GM18502 (cell line): ENCODE data around the gene ZFP90.
"Not testable (repeated sequence)": the region's sequence is repeated elsewhere in the genome, so short reads cannot be mapped to it uniquely, and the experiment has no call there.

Source experiments
- ATAC-seq: cut with Tn5 transposase; IDR thresholded peaks from one replicate; pipeline ENCODE4 v1.9.1; 2021; ENCODE audit warnings: mild to moderate bottlenecking; ENCODE audit not compliant: unreplicated experiment, poor library complexity

Gene ZFP90

DNA sequence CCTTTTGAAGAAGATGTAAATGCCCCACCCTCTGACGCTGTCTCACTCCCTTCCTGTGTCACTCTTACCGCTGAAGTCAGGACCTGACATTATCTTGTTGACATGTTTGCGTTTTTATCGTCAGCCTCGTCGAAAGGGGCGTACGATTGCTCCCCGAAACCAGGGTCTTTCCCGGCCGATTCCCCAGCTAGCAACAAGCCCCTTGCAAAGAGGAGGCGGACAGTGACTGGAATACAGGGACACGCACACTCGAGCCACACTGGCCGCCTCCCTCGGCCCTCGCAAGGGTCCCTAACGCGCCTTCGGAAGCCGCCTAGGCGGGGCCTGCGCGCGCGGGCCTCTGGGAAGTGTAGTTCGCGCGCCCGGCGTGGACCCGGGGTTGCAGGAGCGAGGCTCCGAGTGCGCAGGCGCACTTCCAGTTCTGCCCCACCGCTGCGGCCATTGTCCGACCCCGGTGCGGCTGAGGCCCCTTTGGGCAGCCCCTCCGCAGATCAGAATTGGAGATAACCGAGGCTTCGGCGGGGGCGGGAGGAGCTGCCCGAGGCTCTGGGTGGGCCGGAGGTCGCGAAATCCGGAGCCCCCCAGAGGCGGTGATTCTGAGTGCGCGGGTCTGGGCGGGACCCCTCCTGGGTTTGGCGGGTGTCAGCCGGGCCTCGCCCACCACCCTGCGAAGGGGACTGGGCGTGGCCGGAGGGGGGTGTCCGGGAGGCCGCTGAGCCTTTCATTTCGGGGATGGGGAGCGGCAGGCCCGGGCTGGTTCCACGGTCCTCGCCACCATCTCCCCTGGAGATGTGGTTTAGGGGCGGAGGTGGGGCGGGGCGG is at the start of gene ZFP90:
ZFP90 (plus strand) TSS at position 412 of the 822 bp plus-strand sequence. CDS start 502 bp downstream, outside the sequence.
- peak; percentile 93 for ATAC-seq

DNA sequence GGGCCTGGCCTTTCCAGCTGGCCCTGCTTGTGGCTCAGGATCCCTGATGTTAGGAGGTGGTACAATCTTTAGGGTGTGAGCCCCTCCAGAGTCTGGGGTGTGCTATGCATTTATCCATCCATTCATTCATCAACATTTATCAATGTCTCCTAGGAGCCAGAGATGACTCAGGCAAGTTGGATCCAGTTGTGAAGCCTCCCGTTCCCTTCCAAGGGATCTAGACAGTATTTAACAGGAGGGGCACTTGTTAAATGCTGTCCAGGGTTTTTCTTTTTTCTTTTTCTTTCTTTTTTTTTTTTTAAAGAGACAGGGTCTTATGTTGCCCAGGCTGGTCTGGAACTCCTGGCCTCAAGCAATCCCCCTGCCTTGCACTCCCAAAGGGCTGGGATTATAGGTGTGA is 48.7 kb upstream of the ZFP90 start:
- ATAC-seq: no peak

DNA sequence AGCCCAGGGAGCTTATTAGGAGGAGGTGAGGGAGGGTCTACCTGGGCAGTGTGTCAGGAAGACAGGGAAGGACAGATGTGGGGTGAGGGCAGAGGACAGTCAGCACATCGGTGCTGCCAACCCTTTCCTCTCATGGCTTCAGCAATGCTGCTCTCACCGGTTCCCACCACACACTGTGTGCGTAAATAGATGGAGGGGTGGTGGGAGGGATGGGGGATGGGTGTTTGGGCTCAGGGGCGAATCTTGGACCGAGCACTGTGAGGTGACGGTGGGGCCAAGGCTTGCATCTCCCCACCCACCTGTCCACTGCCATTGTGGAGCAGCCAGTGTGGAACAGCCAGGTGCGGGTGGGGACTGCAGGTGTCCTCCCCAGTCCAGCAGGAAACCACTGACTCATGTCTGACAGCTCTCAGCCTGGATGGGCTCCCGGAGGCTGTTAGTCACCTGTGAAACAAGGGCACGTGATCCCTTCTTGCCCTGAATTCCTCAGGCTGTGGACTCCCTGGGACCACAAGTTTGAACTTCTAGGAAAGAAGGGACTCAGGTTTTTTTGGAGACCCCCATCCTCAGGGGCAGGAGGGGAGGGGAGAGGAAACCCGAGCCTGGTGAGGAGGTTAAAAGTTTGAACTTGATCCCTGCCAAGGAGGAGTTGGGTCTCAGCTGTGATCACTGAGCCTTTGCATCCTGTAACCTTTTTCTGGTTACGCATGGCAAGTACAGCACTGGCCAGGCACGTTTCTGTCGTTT is 48.1 kb upstream of the ZFP90 start:
- no peak for ATAC-seq

DNA sequence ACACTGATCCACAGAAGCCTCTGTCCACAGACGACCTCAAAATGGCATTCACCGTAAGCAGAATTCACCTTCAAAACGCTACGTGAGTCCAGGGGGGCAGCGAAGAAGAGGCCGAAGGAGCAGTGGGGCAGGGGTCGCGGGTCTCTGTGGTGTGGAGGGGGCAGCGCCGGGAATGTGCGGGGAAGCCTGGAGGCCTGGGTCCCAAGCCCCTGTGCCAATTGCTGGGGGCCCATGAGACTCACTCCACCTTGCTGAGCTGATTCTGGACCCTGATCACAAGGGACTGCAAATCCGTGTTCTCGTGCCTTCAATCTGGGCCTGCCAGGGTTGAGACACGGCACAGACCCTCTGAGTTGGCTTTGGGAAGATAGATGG is 47.5 kb upstream of the ZFP90 start:
- ATAC-seq: no peak

DNA sequence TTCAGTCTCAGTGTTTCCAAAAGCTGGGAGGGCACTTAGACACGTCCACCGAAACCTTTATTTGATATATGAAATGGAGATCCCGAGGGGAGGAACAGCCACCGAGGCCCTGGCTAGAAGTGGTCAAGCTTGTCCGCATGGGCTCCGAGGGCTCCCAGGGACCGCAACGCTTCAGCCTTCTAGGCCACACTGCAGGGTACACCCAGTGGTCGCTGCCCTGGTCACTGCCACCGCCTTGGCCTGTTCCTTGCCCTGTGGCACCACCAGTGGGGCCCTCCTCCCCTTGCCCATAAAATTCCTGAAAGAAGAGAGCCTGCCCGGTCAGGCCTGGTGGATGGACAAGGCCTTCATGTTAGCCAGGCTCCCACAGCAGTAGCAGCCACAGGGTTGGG is 46.9 kb upstream of the ZFP90 start:
- ATAC-seq: no peak

DNA sequence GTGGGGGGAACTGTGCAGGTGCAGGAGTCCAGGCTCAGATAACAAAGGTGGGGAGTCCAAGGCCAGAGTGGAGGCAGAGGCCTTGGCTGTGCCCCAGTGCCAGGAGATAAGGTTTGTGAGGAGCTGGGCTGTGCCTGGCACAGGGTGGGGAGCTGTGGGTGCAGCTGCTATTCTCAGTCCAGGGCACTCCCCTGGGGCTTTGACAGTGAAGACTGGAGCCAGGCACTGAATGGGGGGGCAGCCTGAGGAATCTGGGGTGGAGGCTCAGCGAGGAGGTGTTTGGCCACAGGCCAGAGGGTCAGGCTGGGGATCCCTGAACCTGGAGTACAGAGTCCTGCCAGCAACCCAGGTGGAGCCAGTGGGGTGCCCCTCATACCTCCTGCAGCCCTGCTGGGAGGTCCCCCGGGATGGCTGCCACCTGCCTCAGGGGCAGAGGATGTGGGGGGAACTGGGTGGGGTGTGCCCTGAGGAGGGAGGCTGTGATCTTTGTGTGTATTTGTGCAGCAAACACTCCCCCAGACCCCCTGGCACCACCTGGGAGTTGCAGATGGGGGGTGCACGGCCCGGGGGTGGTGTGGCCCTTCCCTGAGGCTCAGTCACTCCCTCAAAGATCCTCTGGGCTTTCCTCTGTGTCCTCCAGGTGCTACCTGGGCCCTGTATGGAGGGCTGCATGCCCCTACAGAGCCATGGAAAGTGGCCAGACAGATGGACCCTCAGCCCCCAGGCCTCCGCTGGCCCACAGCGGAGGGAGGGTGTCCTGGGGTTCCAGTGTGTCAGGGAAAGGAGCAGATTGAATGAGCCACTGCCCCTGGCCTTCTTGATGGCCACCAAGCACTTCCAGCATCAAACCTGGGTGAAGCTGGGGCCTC is 46.3 kb upstream of the ZFP90 start:
- no peak for ATAC-seq

DNA sequence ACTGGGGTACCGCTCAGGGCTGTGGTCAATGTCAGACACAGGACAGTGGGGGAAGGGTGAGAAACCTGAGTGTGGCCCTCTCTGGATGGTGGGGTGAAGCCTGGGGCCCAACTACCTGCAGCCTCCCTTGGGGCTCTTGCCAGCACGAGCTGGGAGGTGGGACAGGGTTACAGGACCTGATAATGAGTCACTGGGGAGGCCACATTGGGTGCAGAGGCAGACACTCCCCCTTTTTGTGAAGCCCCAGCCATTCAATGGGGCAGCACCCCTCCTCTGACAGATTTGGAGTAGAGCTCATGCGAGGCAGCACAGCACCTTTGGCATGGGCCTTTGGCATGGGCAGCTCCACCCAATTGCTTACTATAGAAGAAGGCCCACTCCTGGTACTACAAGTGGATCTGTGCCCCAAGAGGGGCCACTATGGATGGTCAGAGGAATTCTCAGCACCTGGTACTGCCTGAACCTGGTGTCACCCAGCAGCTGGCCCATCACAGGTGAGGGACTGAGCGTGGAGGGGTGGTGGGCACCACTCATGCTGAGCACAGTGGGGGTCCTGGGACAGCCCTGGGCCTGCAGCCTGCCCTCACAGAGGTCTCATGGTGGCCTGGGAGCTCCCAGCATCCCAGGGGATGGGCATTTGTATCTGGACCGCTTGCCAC is 45.5 kb upstream of the ZFP90 start:
- ATAC-seq: no peak

DNA sequence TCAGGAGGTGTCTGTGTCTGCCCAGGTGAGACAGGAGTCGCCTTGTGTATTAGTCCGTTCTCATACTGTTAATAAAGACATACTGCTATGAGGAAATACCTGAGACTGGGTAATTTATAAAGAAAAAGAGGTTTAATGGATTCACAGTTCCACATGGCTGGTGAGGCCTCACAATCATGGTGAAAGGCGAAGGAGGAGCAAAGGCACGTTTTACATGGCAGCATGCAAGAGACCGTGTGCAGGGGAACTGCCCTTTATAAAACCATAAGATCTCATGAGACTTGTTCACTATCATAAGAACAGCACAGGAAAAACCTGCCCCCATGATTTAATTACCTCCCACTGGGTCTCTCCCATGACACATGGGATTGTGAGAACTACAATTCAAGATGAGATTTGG is 44.8 kb upstream of the ZFP90 start:
- ATAC-seq: not testable (repeated sequence)

DNA sequence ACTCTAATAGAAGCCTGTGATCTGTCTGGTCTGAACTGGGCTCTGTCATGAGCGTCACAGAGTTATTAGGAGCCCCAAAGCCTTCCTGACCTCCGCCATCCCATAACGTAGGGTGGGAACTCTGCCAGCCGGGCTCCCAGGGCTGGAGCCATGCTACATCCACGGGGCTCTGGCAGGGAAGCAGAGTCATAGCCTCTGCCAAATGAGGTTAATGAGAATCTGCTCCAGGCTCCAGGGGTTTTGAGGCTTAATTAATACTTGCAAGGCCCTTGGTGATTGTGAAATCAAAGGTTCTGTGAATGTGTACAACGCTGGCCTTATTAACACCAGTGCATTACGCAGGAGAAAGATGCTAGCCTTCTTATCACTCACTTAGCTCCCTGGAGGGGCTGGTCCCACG is 42.4 kb upstream of the ZFP90 start:
- ATAC-seq: no peak

DNA sequence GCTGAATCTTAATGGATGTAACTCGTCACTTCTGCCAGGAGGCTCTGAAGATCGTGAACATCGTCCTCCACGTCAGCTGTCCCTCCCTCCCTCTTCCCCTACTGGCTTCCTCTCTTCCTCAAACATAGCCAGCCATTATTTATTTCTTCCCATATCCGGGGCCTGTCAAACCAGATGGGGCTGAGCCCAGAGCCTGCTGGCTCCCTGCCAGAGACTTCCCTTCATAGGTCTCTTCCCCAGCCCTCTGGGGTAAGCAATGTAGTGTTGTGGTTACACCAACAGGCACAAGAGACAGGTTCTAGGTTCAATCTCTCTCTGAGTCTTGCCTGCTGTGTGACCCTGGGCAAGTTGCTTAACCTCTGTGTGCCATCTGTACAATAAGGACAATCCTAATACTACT is 40.1 kb upstream of the ZFP90 start:
- ATAC-seq: no peak

DNA sequence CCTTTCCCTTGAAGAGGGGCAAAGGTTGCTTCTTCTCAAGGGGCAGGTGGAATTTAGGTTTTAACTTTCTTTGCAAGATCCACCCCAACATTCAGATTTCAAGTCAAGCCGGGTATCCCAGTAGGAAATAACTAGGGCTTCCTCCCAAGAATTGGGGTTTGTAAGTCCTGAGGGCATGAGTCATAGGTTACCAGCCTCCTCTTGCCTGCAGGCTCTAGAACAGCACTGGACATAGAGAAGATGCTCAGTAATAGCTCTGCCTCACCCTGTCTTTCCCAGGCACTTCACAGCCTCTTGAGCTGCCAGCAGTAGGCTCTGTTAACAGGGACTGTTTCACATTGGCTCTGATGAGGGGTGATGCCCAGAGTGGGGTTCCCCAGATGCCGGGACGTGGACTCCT is 35.8 kb upstream of the ZFP90 start:
- ATAC-seq: no peak

DNA sequence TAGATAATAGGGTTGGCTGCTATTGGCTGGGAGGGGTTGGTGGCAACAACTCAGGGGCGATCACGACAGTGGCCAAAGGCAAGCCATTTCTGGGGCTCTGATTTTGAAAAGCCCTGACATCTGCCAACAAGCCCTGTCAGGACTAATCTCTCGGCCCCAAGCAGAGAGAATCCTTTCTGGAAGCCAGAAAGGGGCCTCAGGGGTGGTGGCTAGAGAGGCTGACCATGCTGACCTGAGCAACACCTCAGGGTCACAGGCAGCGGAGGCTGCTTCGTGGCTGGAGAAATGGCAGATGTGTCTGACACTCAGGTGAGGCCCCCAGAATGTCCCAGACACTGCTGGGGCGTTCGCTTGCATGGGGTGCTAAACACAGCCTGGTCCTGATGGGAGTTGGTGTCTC is 35.0 kb upstream of the ZFP90 start:
- ATAC-seq: no peak

DNA sequence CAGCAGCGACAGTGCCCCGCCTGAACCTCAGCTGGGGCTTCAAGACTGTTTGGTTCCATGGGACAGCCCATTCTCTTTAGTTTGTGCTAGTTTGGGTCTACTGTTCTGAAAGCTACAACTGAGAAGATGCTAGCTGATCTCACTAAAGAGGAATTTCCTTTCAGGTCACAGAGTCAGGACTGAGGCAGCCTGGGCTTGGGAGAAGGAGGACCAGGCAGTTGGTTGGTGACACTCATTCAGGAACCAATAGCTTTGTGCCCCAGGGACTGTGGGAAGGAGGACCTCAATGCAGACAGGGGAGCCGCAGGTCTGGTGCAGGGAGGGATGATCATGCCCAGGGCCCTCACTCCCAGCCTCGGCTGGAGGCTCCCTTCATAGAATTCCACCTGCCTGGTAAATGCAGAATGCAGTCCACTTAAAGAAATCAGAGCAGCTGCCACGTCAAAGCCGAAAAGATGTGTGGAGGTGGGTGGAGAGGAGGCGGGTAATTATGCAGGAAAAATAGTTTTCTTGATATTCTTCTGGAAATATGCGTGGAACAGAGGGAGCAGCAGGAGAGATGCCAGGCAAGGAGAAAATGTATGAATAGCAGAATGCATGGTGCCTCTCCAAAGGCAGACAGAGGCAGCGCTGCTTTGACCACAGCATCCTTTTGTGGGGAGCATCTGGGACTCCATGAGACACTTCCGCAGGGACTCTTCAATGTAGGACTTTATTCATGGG is 32.6 kb upstream of the ZFP90 start:
- ATAC-seq: no peak

DNA sequence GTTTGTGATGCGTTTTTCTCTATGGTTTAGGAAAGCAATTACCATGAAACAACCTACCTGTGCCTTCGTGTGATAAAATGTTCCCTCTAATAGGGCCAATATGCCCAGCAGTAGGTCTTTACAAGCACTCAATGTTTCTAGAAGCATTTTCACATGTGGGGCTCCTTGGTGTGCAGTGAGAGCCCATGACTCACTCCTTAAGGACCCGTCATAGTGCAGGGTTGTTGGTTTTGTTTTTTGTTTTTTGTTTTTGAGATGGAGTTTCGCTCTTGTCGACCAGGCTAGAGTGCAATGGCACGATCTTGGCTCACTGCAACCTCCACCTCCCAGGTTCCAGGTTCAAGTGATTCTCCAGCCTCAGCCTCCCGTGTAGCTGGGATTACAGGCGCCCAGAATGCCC is 31.1 kb upstream of the ZFP90 start:
- no peak for ATAC-seq

DNA sequence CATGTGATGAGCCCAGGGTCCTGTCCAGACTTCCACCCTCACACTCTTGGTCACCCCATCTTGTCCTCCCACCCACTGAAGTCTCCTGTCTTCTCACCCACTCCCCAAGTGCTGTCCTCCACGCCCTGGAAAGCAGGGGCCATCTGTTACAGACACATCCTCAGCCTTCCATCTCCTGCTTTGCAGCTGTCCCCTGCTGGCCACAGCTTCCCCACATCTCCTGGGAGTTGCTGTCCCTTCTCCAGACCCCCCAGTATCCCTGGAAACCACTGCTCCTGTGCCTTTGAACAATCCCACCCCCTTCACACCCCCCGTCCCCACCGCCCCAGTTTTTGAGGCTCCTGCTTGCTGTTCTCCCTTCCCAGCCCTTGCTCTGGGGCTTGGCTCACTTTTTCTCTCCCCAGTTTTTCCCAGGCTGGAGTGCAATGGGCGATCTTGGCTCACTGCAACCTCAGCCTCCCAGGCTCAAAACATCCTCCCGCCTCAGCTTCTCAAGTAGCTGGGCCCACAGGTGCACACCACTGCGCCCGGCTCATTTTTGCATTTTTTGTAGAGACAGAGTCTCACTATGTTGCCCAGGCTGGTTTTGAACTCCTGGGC is 30.4 kb upstream of the ZFP90 start:
- ATAC-seq: no peak

DNA sequence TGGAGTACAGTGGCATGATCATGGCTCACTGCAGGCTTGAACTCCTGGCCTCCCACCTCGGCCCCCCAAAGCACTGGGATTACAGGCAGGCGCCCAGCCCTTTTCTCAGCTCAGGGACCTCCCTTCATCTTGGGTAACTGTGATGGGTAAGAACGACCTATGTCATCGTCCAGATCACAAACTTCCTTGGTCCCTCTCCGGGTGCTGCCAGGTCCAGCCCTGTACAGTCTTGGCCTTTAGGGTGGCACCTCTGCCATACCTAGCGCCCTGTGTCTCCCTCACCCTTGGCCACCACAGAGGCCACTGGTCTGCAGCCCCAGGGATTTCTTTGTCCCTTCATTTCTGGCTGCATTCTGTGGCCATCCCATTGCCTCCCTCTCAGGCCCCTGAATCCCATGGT is 29.7 kb upstream of the ZFP90 start:
- no peak for ATAC-seq

DNA sequence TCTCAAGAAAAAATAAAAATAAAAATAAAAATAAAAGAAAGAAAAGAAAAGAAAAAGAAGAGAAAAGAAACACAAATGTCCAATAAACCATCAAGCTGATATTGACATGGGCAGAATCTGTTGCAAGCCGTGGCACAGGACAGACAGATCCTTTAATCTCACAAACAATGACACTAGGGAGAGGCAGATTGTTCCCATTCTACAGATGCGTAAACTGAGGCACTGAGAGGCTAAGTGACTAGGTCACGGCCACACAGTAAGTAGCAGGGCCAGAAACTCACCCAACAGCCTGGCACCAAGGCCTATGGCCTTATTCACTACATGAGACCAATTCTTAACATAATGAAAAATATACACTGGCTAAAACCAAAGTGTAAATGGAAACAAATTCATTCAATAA is 28.3 kb upstream of the ZFP90 start:
- ATAC-seq: no peak

DNA sequence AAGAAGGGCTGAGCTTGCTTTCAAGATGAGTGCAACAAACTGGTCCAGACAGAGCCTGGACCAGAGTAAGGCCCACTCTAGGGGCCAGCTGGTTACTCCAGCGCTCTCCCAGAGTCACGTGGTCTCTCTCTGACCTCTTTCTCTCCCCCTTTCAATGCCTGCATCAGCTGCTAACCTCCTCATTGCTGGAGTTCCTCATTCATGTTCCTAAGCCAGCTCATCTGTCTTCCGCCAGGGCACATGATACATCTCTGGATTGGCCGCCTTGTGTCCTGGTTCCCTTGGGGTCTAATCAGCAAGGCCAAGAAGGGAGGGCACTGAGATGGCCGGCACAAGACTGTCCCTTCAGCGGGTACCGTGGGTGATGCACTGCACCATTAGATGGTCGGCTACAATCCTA is 26.9 kb upstream of the ZFP90 start:
- ATAC-seq: no peak

DNA sequence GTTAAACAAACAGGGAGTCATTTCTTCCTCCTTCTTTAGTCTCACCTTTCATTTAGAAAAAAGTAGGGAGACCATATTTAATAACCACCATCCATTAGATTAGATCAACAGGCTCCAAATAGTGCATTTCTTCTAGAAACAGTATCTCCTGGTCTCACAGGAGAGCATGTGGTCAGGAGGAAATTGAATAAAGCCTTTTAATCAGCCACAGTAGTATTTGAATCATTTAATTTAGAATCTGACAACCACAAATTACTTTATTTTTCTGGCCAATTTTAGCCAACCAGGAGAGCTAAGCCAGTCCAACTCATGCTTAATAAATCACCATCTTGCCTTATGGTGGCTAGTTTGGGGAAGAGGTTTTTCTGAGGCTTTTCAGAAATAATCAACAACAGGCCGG is 26.3 kb upstream of the ZFP90 start:
- ATAC-seq: no peak
